GM23338 (cell line): ENCODE measurements around the gene KCTD8. TPM values are rescaled to one million over a fixed set of nuclear protein-coding genes. Genes with fewer than 3 reads are reported as not detected.

Experiments
- ATAC-seq: fragments of 200-7000 bp; cut with Tn5 transposase; 3 replicates; pipeline ENCODE4 v1.9.1; 2020
- DNase-seq: peaks from one replicate; pipeline ENCODE4 v3.0.0-alpha.2; 2015; ENCODE audit warnings: low spot score
- H2AFZ ChIP-seq: fragments of 200-600 bp; sonication (generic); 2 replicates; pipeline ENCODE4 v1.8.0; 2016; ENCODE audit warnings: antibody characterized with exemption, mild to moderate bottlenecking, moderate library complexity
- H3F3A ChIP-seq: fragments of 200-600 bp; sonication (generic); replicated peaks from 2 replicates; pipeline ENCODE4 v1.8.0; 2017; ENCODE audit warnings: antibody characterized with exemption, mixed run types, low read depth
- H3K27ac ChIP-seq: fragments of 200-600 bp; sonication (generic); 2 replicates; pipeline ENCODE4 v1.6.1; 2016; ENCODE audit warnings: low read depth
- H3K27me3 ChIP-seq: fragments of 200-600 bp; sonication (generic); 2 replicates; pipeline ENCODE4 v1.8.0; 2016; ENCODE audit warnings: mild to moderate bottlenecking, mixed run types, moderate library complexity; ENCODE audit not compliant: insufficient read depth
- H3K36me3 ChIP-seq: fragments of 200-600 bp; sonication (generic); 2 replicates; pipeline ENCODE4 v1.8.0; 2016; ENCODE audit warnings: mild to moderate bottlenecking; ENCODE audit not compliant: insufficient read depth
- H3K4me1 ChIP-seq: fragments of 200-600 bp; sonication (generic); 2 replicates; pipeline ENCODE4 v1.8.0; 2016; ENCODE audit warnings: mild to moderate bottlenecking, moderate library complexity; ENCODE audit not compliant: insufficient read depth
- H3K4me2 ChIP-seq: fragments of 200-600 bp; sonication (generic); 2 replicates; pipeline ENCODE4 v1.7.1; 2017; ENCODE audit warnings: mixed run types
- H3K4me3 ChIP-seq: fragments of 200-600 bp; sonication (generic); 2 replicates; pipeline ENCODE4 v1.6.1; 2016; ENCODE audit warnings: mixed run types
- H3K79me2 ChIP-seq: fragments of 200-600 bp; sonication (generic); replicated peaks from 2 replicates; pipeline ENCODE4 v1.8.0; 2017; ENCODE audit warnings: mild to moderate bottlenecking; ENCODE audit not compliant: insufficient read depth
- H3K9me2 ChIP-seq: fragments of 200-600 bp; sonication (generic); 2 replicates; pipeline ENCODE4 v1.8.0; 2017; ENCODE audit not compliant: insufficient read depth
- H4K20me1 ChIP-seq: fragments of 200-600 bp; sonication (generic); replicated peaks from 2 replicates; pipeline ENCODE4 v1.8.0; 2017; ENCODE audit warnings: mild to moderate bottlenecking; ENCODE audit not compliant: insufficient read depth
- H3K27ac Mint-ChIP-seq: 2 replicates; pipeline ENCODE4 v1.8.0; 2020; ENCODE audit warnings: inconsistent platforms, mild to moderate bottlenecking, moderate library complexity, mixed read lengths
- H3K27me3 Mint-ChIP-seq: 3 replicates; pipeline ENCODE4 v1.8.0; 2022; ENCODE audit warnings: low read depth, mild to moderate bottlenecking, moderate library complexity, mixed read lengths, inconsistent platforms; ENCODE audit not compliant: insufficient read depth, poor library complexity
- H3K36me3 Mint-ChIP-seq: 3 replicates; pipeline ENCODE4 v1.8.0; 2021; ENCODE audit warnings: low read depth, mild to moderate bottlenecking, inconsistent platforms, moderate library complexity, mixed read lengths
- H3K4me1 Mint-ChIP-seq: 3 replicates; pipeline ENCODE4 v1.8.0; 2020; ENCODE audit warnings: mild to moderate bottlenecking, inconsistent platforms, mixed read lengths
- H3K4me3 Mint-ChIP-seq: 3 replicates; pipeline ENCODE4 v1.8.0; 2021; ENCODE audit warnings: moderate library complexity, mild to moderate bottlenecking, inconsistent platforms, mixed read lengths
- H3K9me3 Mint-ChIP-seq: 3 replicates; pipeline ENCODE4 v1.8.0; 2020; ENCODE audit warnings: moderate library complexity, mild to moderate bottlenecking, inconsistent platforms, mixed read lengths
- CREB1 ChIP-seq: fragments of 250-450 bp; sonication (Bioruptor Pico); IDR thresholded peaks from 2 replicates; pipeline ENCODE4 v1.5.0; 2020; ENCODE audit warnings: low read depth, mild to moderate bottlenecking, moderate library complexity
- CTCF ChIP-seq, 2 experiments: fragments of 200-600 bp in 1 of 2; sonication (generic) in 1 of 2; conservative IDR thresholded peaks; 2 replicates each; pipeline versions ENCODE4 v1.5.1 to v1.6.1; 2016 to 2017; ENCODE audit warnings: antibody characterized with exemption in 2 of 2, low read depth in 2 of 2, mild to moderate bottlenecking in 2 of 2, moderate library complexity in 1 of 2
- ETS1 ChIP-seq: IDR thresholded peaks from 2 replicates; pipeline ENCODE4 v1.6.1; 2016; ENCODE audit warnings: antibody characterized with exemption
- EZH2 ChIP-seq: fragments of 200-600 bp; sonication (generic); IDR thresholded peaks from one replicate; pipeline ENCODE4 v1.8.0; 2017; ENCODE audit warnings: antibody characterized with exemption, mild to moderate bottlenecking, low read depth; ENCODE audit not compliant: unreplicated experiment
- JUNB ChIP-seq: IDR thresholded peaks from one replicate; pipeline ENCODE4 v1.6.1; 2016; ENCODE audit warnings: antibody characterized with exemption; ENCODE audit not compliant: unreplicated experiment
- NANOG ChIP-seq: IDR thresholded peaks from 2 replicates; pipeline ENCODE4 v1.6.1; 2016; ENCODE audit warnings: antibody characterized with exemption, borderline replicate concordance
- REST ChIP-seq: IDR thresholded peaks from one replicate; pipeline ENCODE4 v1.6.1; 2018; ENCODE audit warnings: antibody characterized with exemption; ENCODE audit not compliant: unreplicated experiment
- STAT1 ChIP-seq: IDR thresholded peaks from one replicate; pipeline ENCODE4 v1.6.1; 2016; ENCODE audit warnings: antibody characterized with exemption; ENCODE audit not compliant: unreplicated experiment
- ZNF114 ChIP-seq: fragments of 250-450 bp; sonication (Bioruptor Pico); IDR thresholded peaks from 2 replicates; pipeline ENCODE4 v1.5.0; 2020; ENCODE audit warnings: mild to moderate bottlenecking, moderate library complexity
- ZNF331 ChIP-seq: fragments of 250-450 bp; sonication (Bioruptor Pico); IDR thresholded peaks from 2 replicates; pipeline ENCODE4 v1.5.0; 2020; ENCODE audit warnings: low read depth, mild to moderate bottlenecking, moderate library complexity
- ZNF462 ChIP-seq: fragments of 250-450 bp; sonication (Bioruptor Pico); IDR thresholded peaks from 2 replicates; pipeline ENCODE4 v1.5.0; 2020; ENCODE audit warnings: mild to moderate bottlenecking, moderate library complexity
- polyA plus RNA-seq: library from polyadenylated mRNA; unstranded; fragments of >200 nt; fragmentation: Nextera tagmentation; extraction: Ambion mirVana; gene quantifications from 2 replicates; pipeline ENCODE4 v1.2.1, GENCODE V29; 2016
- total RNA-seq: library from RNA; depleted of rRNA; stranded (reverse); fragments of >200 nt; shearing (Covaris generic); gene quantifications from 2 replicates; pipeline ENCODE4 v1.2.3, GENCODE V29; 2014

The KCTD8 gene
- total and polyA plus RNA-seq, 2 experiments from 2014 or later: 2.8 to 5.0 TPM

GRCh38 chr4:44146516-44146915 is 302.1 kb downstream of the KCTD8 start:
- Histone ChIP-seq H3K4me2 (no peak overlapping the region), H3K4me1 (peaks cover 12% of the 10 kb centered on the region; the same call in 1 of the 2 replicates), H3F3A (no peaks in the 10 kb centered on the region), H4K20me1 (no peaks in the 10 kb centered on the region), H3K4me3 (no peak overlapping the region), H3K9me2 (peaks cover 8% of the 10 kb centered on the region; the same call in 1 of the 2 replicates), H2AFZ (no peak overlapping the region), H3K36me3 (no peaks in the 10 kb centered on the region), H3K27me3 (no peaks in the 10 kb centered on the region), H3K27ac (no peak overlapping the region), H3K79me2 (no peaks in the 10 kb centered on the region)
- peaks cover 8% of the 10 kb centered on the region for H3K36me3 Mint-ChIP-seq
- H3K9me3 Mint-ChIP-seq: peaks cover 7% of the 10 kb centered on the region
- H3K4me3 Mint-ChIP-seq: no peak overlapping the region
- no peak overlapping the region for H3K27ac Mint-ChIP-seq
- DNase-seq (no peak), ATAC-seq (no peak)
- TF ChIP-seq NANOG: no peak
- no peak for TF ChIP-seq STAT1
- no peak for TF ChIP-seq REST
- no peak for TF ChIP-seq ETS1
- TF ChIP-seq JUNB: no peak
- no peak for TF ChIP-seq CTCF (conservative IDR thresholded peaks at IDR 0.05; ENCODE audit: low read depth in 2 of 2)
- no peak for TF ChIP-seq ZNF331
- TF ChIP-seq ZNF114 (CRISPR knock-in tag): no peak
- no peak for TF ChIP-seq CREB1
- TF ChIP-seq ZNF462 (CRISPR knock-in tag): no peak
- no peak for TF ChIP-seq EZH2
- no peaks in the 10 kb centered on the region for H3K27me3 Mint-ChIP-seq
- H3K4me1 Mint-ChIP-seq: peaks cover 11% of the 10 kb centered on the region; the same call in 2 of the 3 replicates
